H9 (cell line): ENCODE measurements around the gene PGGHG. TPM values are rescaled to one million over a fixed set of nuclear protein-coding genes. Genes with fewer than 3 reads are reported as not detected.
A peak's percentile ranks its signal among the peaks of the same experiment; 100 is the strongest.

Experiments used
- DNase-seq: peaks from one replicate; pipeline ENCODE4 v3.0.0-alpha.2; 2017
- H2AFZ ChIP-seq: one replicate; pipeline ENCODE4 v1.6.1; 2013; ENCODE audit warnings: mild to moderate bottlenecking, low read length, control low read depth, moderate library complexity
- H2AK5ac ChIP-seq: 2 replicates; pipeline ENCODE4 v1.6.1; 2013; ENCODE audit warnings: low read length, control low read depth, mixed read lengths; ENCODE audit not compliant: insufficient read length
- H2BK120ac ChIP-seq: one replicate; pipeline ENCODE4 v1.6.1; 2013; ENCODE audit warnings: low read depth, mild to moderate bottlenecking, low read length, control low read depth, inconsistent platforms; ENCODE audit not compliant: poor library complexity, severe bottlenecking
- H2BK12ac ChIP-seq: 2 replicates; pipeline ENCODE4 v1.6.1; 2013; ENCODE audit warnings: low read length, control low read depth, mixed read lengths, low read depth; ENCODE audit not compliant: insufficient read length
- H2BK15ac ChIP-seq: 2 replicates; pipeline ENCODE4 v1.6.1; 2013; ENCODE audit warnings: low read depth, low read length, control low read depth
- H2BK20ac ChIP-seq: one replicate; pipeline ENCODE4 v1.6.1; 2013; ENCODE audit warnings: low read depth, mild to moderate bottlenecking, low read length, control low read depth, inconsistent platforms; ENCODE audit not compliant: poor library complexity, severe bottlenecking
- H2BK5ac ChIP-seq: 2 replicates; pipeline ENCODE4 v1.6.1; 2013; ENCODE audit warnings: low read length, control low read depth, mixed read lengths; ENCODE audit not compliant: insufficient read length
- H3K14ac ChIP-seq: 2 replicates; pipeline ENCODE4 v1.6.1; 2013; ENCODE audit warnings: low read length, control low read depth; ENCODE audit not compliant: insufficient read depth
- H3K18ac ChIP-seq: 2 replicates; pipeline ENCODE4 v1.6.1; 2013; ENCODE audit warnings: low read depth, mild to moderate bottlenecking, mixed read lengths, low read length, control low read depth; ENCODE audit not compliant: insufficient read length
- H3K23ac ChIP-seq: 2 replicates; pipeline ENCODE4 v1.6.1; 2013; ENCODE audit warnings: low read length, control low read depth, mixed read lengths, low read depth; ENCODE audit not compliant: insufficient read length
- H3K23me2 ChIP-seq: 2 replicates; pipeline ENCODE4 v1.6.1; 2013; ENCODE audit warnings: low read depth, mild to moderate bottlenecking, mixed read lengths, low read length, control low read depth; ENCODE audit not compliant: insufficient read length, poor library complexity, severe bottlenecking
- H3K27ac ChIP-seq: 2 replicates; pipeline ENCODE4 v1.5.1; 2013; ENCODE audit warnings: low read length, control low read depth, mixed read lengths, low read depth; ENCODE audit not compliant: insufficient read length
- H3K27me3 ChIP-seq: 2 replicates; pipeline ENCODE4 v1.6.1; 2013; ENCODE audit warnings: low read length, control low read depth, inconsistent platforms; ENCODE audit not compliant: insufficient read depth
- H3K4ac ChIP-seq: 2 replicates; pipeline ENCODE4 v1.6.1; 2013; ENCODE audit warnings: low read depth, mild to moderate bottlenecking, control low read depth, inconsistent platforms, low read length, moderate library complexity
- H3K4me1 ChIP-seq: 2 replicates; pipeline ENCODE4 v1.6.1; 2013; ENCODE audit warnings: low read length, control low read depth, inconsistent platforms; ENCODE audit not compliant: insufficient read depth
- H3K4me2 ChIP-seq: 2 replicates; pipeline ENCODE4 v1.6.1; 2013; ENCODE audit warnings: low read length, control low read depth, mixed read lengths; ENCODE audit not compliant: insufficient read length, insufficient read depth
- H3K56ac ChIP-seq: 2 replicates; pipeline ENCODE4 v1.6.1; 2013; ENCODE audit warnings: low read depth, mild to moderate bottlenecking, mixed read lengths, low read length, control low read depth; ENCODE audit not compliant: insufficient read length
- H3K79me1 ChIP-seq: 2 replicates; pipeline ENCODE4 v1.6.1; 2013; ENCODE audit warnings: low read depth, mild to moderate bottlenecking, moderate library complexity, low read length, control low read depth, inconsistent platforms; ENCODE audit not compliant: insufficient read depth, poor library complexity, severe bottlenecking
- H3K79me2 ChIP-seq: 2 replicates; pipeline ENCODE4 v1.6.1; 2013; ENCODE audit warnings: low read length, control low read depth, inconsistent platforms; ENCODE audit not compliant: insufficient read depth
- H3K9ac ChIP-seq: 2 replicates; pipeline ENCODE4 v1.6.1; 2013; ENCODE audit warnings: low read length, control low read depth, mixed read lengths; ENCODE audit not compliant: insufficient read length; ENCODE audit errors: extremely low read depth
- H3K9me3 ChIP-seq: one replicate; pipeline ENCODE4 v1.6.1; 2013; ENCODE audit warnings: low read depth, low read length, inconsistent platforms; ENCODE audit not compliant: control insufficient read depth
- H3T11ph ChIP-seq: one replicate; pipeline ENCODE4 v1.6.1; 2013; ENCODE audit warnings: mild to moderate bottlenecking, low read length, control low read depth, inconsistent platforms
- H4K20me1 ChIP-seq: one replicate; pipeline ENCODE4 v1.6.1; 2013; ENCODE audit not compliant: control insufficient read depth, insufficient read length, insufficient read depth
- H4K5ac ChIP-seq: 2 replicates; pipeline ENCODE4 v1.6.1; 2013; ENCODE audit warnings: low read depth, mild to moderate bottlenecking, mixed read lengths, low read length, control low read depth; ENCODE audit not compliant: insufficient read length
- H4K8ac ChIP-seq: replicated peaks from 2 replicates; pipeline ENCODE4 v1.6.1; 2013; ENCODE audit warnings: low read length, control low read depth, mixed read lengths, low read depth; ENCODE audit not compliant: insufficient read length
- H4K91ac ChIP-seq: 2 replicates; pipeline ENCODE4 v1.6.1; 2013; ENCODE audit warnings: low read depth, mild to moderate bottlenecking, moderate library complexity, mixed read lengths, low read length, control low read depth; ENCODE audit not compliant: insufficient read length
- H3K27ac Mint-ChIP-seq, 3 experiments: 2 replicates in 2 of 3; 3 replicates in 1 of 3; pipeline ENCODE4 v1.8.0; 2020 to 2021; ENCODE audit warnings: mixed read lengths in 3 of 3, mild to moderate bottlenecking in 1 of 3, moderate library complexity in 1 of 3
- H3K27me3 Mint-ChIP-seq: 2 replicates; pipeline ENCODE4 v1.8.0; 2021; ENCODE audit warnings: low read depth, mild to moderate bottlenecking, moderate library complexity, mixed read lengths
- H3K36me3 Mint-ChIP-seq, 3 experiments: 2 replicates in 2 of 3; 3 replicates in 1 of 3; pipeline ENCODE4 v1.8.0; 2020 to 2021; ENCODE audit warnings: low read depth in 3 of 3, mixed read lengths in 3 of 3; ENCODE audit not compliant: insufficient read depth in 1 of 3
- H3K4me1 Mint-ChIP-seq, 2 experiments: 2 replicates each; pipeline ENCODE4 v1.8.0; 2020; ENCODE audit warnings: mixed read lengths in 2 of 2
- H3K4me3 Mint-ChIP-seq, 2 experiments: 2 replicates in 1 of 2; 3 replicates in 1 of 2; pipeline ENCODE4 v1.8.0; 2020 to 2021; ENCODE audit warnings: mild to moderate bottlenecking in 2 of 2, mixed read lengths in 2 of 2, moderate library complexity in 1 of 2
- H3K9me3 Mint-ChIP-seq, 2 experiments: 2 replicates in 1 of 2; 3 replicates in 1 of 2; pipeline ENCODE4 v1.8.0; 2020; ENCODE audit warnings: mild to moderate bottlenecking in 2 of 2, mixed read lengths in 2 of 2, moderate library complexity in 1 of 2
- CTCF ChIP-seq: fragments of 200-600 bp; sonication (generic); conservative IDR thresholded peaks from 3 replicates; pipeline ENCODE4 v1.8.0; 2021; ENCODE audit warnings: antibody characterized with exemption, mild to moderate bottlenecking
- WGBS: extraction: QIAGEN DNeasy Blood & Tissue Kit; methylation state at CpG from one replicate; pipeline ENCODE4 v1.1.7; 2013; ENCODE audit warnings: missing lambda C conversion rate, low lambda C conversion rate, mixed read lengths; ENCODE audit not compliant: insufficient read length; ENCODE audit errors: extremely low coverage; 5-methylcytosine and 5-hydroxymethylcytosine counted together
- total RNA-seq: library from RNA; stranded (reverse); gene quantifications from 2 replicates; pipeline ENCODE4 v1.2.1, GENCODE V29; 2021

The PGGHG gene
- total RNA-seq, 1 experiment from 2014 or later: 58.3 TPM

GRCh38 chr11:316031-316701, 27.2 kb downstream of the PGGHG start:
- Histone ChIP-seq H3T11ph (no peak overlapping the region), H4K5ac (no peak overlapping the region), H3K4me1 (peaks cover 6% of the 10 kb centered on the region; the same call in 1 of the 2 replicates), H3K27me3 (no peaks in the 10 kb centered on the region), H2BK15ac (no peak overlapping the region), H3K4ac (no peak overlapping the region), H3K9me3 (no peaks in the 10 kb centered on the region), H4K20me1 (no peaks in the 10 kb centered on the region), H4K8ac (no peak overlapping the region), H4K91ac (no peak overlapping the region), H3K14ac (no peak overlapping the region), H3K23ac (no peak overlapping the region), H3K79me1 (peaks cover 2% of the 10 kb centered on the region), H3K23me2 (peaks cover 38% of the 10 kb centered on the region), H3K79me2 (peaks cover 6% of the 10 kb centered on the region; the same call in 1 of the 2 replicates), H2AK5ac (no peak overlapping the region), H2AFZ (no peak overlapping the region), H3K4me2 (peak overlapping the region; percentile 30), H3K18ac (no peak overlapping the region), H2BK12ac (no peak overlapping the region), H3K9ac (no peak overlapping the region), H3K56ac (no peak overlapping the region), H3K27ac (no peak overlapping the region), H2BK120ac (no peak overlapping the region), H2BK20ac (no peak overlapping the region), H2BK5ac (no peak overlapping the region)
- H3K27ac Mint-ChIP-seq: peak overlapping the region; percentile 77 to 80 (median 79); a peak in 6 of 7 replicates
- peak overlapping the region; percentile 78 to 92; a peak in 4 of 5 replicates for H3K4me3 Mint-ChIP-seq
- WGBS: no CpG with 5 or more reads among the region's 64 CpGs
- peaks cover 45 to 69% of the 10 kb centered on the region in 2 experiments for H3K4me1 Mint-ChIP-seq
- H3K36me3 Mint-ChIP-seq: peaks cover 6 to 19% (median 6%) of the 10 kb centered on the region in 3 experiments; a peak in 6 of 7 replicates
- H3K27me3 Mint-ChIP-seq: no peaks in the 10 kb centered on the region
- peak; percentile 36 for DNase-seq
- no peaks in the 10 kb centered on the region; a peak in 1 of 5 replicates for H3K9me3 Mint-ChIP-seq
- no peak for TF ChIP-seq CTCF
